DOHH2 (cell line): ENCODE measurements around the gene SIDT2.
"Not testable (repeated sequence)": the region's sequence is repeated elsewhere in the genome, so short reads cannot be mapped to it uniquely, and the experiment has no call there.

ENCODE experiments used
- EZH2phosphoT487 ChIP-seq: fragments of 200-600 bp; sonication (generic); IDR thresholded peaks from 2 replicates; pipeline ENCODE4 v1.6.1; 2017; ENCODE audit warnings: borderline replicate concordance, mild to moderate bottlenecking, antibody characterized with exemption, low read length, moderate library complexity, mixed read lengths
- TF ChIP-seq, protein P1 (sequence below): fragments of 200-600 bp; sonication (generic); IDR thresholded peaks from one replicate; pipeline ENCODE4 v1.5.1; 2014; ENCODE audit warnings: antibody characterized with exemption, mild to moderate bottlenecking, low read depth, low read length; ENCODE audit not compliant: poor library complexity, severe bottlenecking

DNA sequence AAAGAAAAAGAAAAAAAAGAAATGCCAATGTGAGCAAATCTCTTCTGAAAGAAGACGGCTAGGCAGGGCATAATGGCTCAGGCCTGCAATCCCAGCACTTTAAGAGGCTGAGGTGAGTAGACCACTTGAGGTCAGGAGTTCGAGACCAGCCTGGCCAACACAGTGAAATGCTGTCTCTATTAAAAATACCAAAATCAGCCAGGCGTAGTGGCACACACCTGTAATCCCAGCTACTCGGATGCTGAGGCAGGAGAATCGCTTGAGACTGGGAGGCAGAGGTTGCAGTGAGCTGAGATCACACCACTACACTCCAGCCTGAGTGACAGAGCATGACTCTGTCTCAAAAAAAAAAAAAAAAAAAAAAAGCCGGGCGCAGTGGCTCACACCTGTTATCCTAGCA lies 48.1 kb upstream of the SIDT2 start:
- TF ChIP-seq, protein P1, sequence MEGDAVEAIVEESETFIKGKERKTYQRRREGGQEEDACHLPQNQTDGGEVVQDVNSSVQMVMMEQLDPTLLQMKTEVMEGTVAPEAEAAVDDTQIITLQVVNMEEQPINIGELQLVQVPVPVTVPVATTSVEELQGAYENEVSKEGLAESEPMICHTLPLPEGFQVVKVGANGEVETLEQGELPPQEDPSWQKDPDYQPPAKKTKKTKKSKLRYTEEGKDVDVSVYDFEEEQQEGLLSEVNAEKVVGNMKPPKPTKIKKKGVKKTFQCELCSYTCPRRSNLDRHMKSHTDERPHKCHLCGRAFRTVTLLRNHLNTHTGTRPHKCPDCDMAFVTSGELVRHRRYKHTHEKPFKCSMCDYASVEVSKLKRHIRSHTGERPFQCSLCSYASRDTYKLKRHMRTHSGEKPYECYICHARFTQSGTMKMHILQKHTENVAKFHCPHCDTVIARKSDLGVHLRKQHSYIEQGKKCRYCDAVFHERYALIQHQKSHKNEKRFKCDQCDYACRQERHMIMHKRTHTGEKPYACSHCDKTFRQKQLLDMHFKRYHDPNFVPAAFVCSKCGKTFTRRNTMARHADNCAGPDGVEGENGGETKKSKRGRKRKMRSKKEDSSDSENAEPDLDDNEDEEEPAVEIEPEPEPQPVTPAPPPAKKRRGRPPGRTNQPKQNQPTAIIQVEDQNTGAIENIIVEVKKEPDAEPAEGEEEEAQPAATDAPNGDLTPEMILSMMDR = not testable (repeated sequence)
- TF ChIP-seq EZH2phosphoT487 = not testable (repeated sequence)
